ENCODE data around the gene TP53I11.

DNA sequence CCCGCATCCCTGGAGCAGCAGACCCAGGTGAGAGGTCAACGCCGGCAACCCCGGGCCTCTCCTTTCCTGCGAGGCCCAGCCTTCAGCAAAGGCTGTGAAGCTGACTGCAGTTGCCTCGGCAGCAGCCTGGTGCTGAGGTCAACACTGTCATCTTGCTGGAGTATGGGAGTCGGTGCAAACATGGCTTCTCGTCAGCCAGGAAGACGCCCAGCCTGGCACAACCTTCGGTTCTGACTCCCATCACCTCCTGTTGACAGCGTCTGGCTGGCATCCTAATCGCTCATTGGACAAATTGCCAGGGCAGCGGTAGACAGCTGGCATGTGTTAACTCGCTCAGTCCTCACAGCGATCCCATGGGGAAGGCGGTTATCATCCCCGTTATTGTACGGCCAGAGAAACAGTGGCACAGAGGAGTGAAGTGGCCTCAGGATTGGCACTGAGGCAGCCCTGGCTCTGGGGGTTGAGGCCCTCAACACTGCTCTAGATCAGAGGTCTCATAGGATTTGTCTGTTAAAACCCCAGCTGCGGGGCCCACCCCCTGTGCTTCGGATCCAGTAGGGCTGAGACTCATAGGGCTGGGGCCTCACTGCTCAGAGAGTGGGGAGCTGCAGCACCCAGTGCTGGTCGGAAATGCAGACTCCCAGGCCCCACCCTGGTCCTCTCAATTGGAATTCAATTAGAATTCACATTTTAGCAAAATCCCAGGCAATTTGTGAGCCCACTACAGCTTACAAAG is 39.3 kb upstream of the TP53I11 start:
- TF ChIP-seq POLR2AphosphoS5 (IDR thresholded peaks at IDR 0.05; ENCODE audit: low read depth, low read length) (no peak), POLR2A (IDR thresholded peaks at IDR 0.05; ENCODE audit: low read depth, low read length) (no peak), TAF1 (IDR thresholded peaks at IDR 0.05; ENCODE audit: borderline replicate concordance, low read depth, low read length) (no peak)
